ENCODE measurements around the gene RAB11FIP4. TPM values are rescaled to one million over a fixed set of nuclear protein-coding genes. Genes with fewer than 3 reads are reported as not detected.

Gene RAB11FIP4
- total and polyA plus RNA-seq, 8 donors: 6.5 to 42.7 (median 24.5) TPM

- H3K4me1 ChIP-seq: peaks cover 7 to 31% (median 29%) of the 10 kb centered on the region in 3 donors
- TF ChIP-seq CTCF (IDR thresholded peaks at IDR 0.05): no peak
- no peak for ATAC-seq
- WGBS, 2 donors: 54 to 58% methylated on average over 6 of the region's 6 CpGs
- FAIRE-seq: no peak
- no peak overlapping the region for H3K4me3 ChIP-seq
- H3K36me3 ChIP-seq: no peaks in the 10 kb centered on the region
- H3K27ac ChIP-seq: no peak overlapping the region
- DNase-seq: no peak
- no peaks in the 10 kb centered on the region for H3K9me3 ChIP-seq
- no peaks in the 10 kb centered on the region for H3K27me3 ChIP-seq
- intact Hi-C loops (cut with DNase I): no loop called here
Measured at GRCh38 chr17:31480067-31480466, 88.6 kb downstream of the RAB11FIP4 start.

GRCh38 chr17:31480904-31481782 is 89.7 kb downstream of the RAB11FIP4 start:
- ATAC-seq: no peak
- H3K4me1 ChIP-seq: peaks cover 4 to 22% (median 21%) of the 10 kb centered on the region in 3 donors

GRCh38 chr17:31481783-31482081 is 90.3 kb downstream of the RAB11FIP4 start:
- Histone ChIP-seq H3K9me3 (no peaks in the 10 kb centered on the region), H3K4me1 (peaks cover 4 to 27% (median 21%) of the 10 kb centered on the region in 3 donors), H3K27ac (no peak overlapping the region), H3K4me3 (no peak overlapping the region), H3K27me3 (no peaks in the 10 kb centered on the region), H3K36me3 (no peaks in the 10 kb centered on the region)
- ATAC-seq (no peak), DNase-seq (no peak), FAIRE-seq (no peak)
- TF ChIP-seq CTCF (IDR thresholded peaks at IDR 0.05): no peak
- 64 to 71% methylated on average over 4 of the region's 4 CpGs for WGBS, 2 donors
- intact Hi-C loops (cut with DNase I): no loop called here

More at GRCh38 chr17:31480904-31481782, 89.7 kb downstream of the RAB11FIP4 start:
- DNase-seq (no peak), FAIRE-seq (no peak)
- no peaks in the 10 kb centered on the region for H3K36me3 ChIP-seq
- intact Hi-C loops (cut with DNase I): no loop called here
- H3K4me3 ChIP-seq: no peak overlapping the region
- H3K27me3 ChIP-seq: no peaks in the 10 kb centered on the region
- H3K9me3 ChIP-seq: no peaks in the 10 kb centered on the region
- WGBS, 2 donors: 67 to 70% methylated on average over 8 of the region's 8 CpGs
- H3K27ac ChIP-seq: no peak overlapping the region
- TF ChIP-seq CTCF (IDR thresholded peaks at IDR 0.05): no peak

- ATAC-seq (no peak), FAIRE-seq (no peak), DNase-seq (no peak)
- intact Hi-C loops (cut with DNase I): no loop called here
- no peak for TF ChIP-seq CTCF (IDR thresholded peaks at IDR 0.05)
- Histone ChIP-seq H3K4me1 (peaks cover 4 to 15% (median 13%) of the 10 kb centered on the region in 3 donors), H3K27me3 (no peaks in the 10 kb centered on the region), H3K27ac (no peak overlapping the region), H3K9me3 (no peaks in the 10 kb centered on the region), H3K4me3 (no peak overlapping the region), H3K36me3 (no peaks in the 10 kb centered on the region)
- 89 to 91% methylated on average over 4 of the region's 4 CpGs for WGBS, 2 donors
Measured at GRCh38 chr17:31484821-31485220, 93.3 kb downstream of the RAB11FIP4 start.

Data from pancreas (tissue), 10 donors.